ENCODE results near the gene FAM221A. TPM values are rescaled to one million over a fixed set of nuclear protein-coding genes. Genes with fewer than 3 reads are reported as not detected.
"Not testable (repeated sequence)": the region's sequence is repeated elsewhere in the genome, so short reads cannot be mapped to it uniquely, and the experiment has no call there.

FAM221A gene
- total RNA-seq, 3 donors from 2014 or later (not counting 1 experiment from before 2014, with no cell fraction given) = 5.7 to 7.4 (median 6.9) TPM

DNA sequence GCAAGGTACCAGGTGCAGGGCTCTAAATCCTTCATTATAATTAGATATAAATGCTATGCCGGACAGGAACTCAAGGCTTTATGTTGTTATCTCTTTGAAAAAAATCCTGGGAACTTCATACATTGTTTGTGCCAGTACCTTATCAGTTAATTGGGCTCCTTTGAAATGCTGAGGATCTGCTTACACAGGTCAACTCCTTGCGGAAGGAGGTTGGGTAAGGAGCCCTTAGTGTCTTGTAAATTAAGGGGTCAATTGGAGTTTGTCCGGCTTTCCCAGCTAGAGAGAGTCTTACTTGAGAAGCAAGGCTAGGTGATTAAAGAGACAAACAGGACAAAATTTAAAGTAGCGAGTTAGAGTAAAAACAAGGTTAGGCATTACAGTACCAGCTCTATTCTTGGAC is 44.1 kb downstream of the FAM221A start:
- H3K4me1 ChIP-seq (ENCODE audit: control insufficient read depth, insufficient read depth, low read length); DNase-seq; ATAC-seq; H3K4me3 ChIP-seq (ENCODE audit: low read length); H3K36me3 Mint-ChIP-seq; H3K36me3 ChIP-seq (ENCODE audit: control insufficient read depth, insufficient read depth, low read length); H3K4me1 Mint-ChIP-seq; intact Hi-C loops (cut with micrococcal nuclease); H3K9me3 Mint-ChIP-seq; H3K27ac ChIP-seq (ENCODE audit: low read length); H3K27ac Mint-ChIP-seq; H3K27me3 ChIP-seq (ENCODE audit: control insufficient read depth, insufficient read depth, low read length); H3K27me3 Mint-ChIP-seq (ENCODE audit: low read depth in 2 of 2); H3K4me3 Mint-ChIP-seq; H3K9me3 ChIP-seq (ENCODE audit: control insufficient read depth, insufficient read depth, low read length): not testable (repeated sequence)
- WGBS (ENCODE audit: insufficient coverage) = 81% methylated on average over 4 of the region's 4 CpGs

DNA sequence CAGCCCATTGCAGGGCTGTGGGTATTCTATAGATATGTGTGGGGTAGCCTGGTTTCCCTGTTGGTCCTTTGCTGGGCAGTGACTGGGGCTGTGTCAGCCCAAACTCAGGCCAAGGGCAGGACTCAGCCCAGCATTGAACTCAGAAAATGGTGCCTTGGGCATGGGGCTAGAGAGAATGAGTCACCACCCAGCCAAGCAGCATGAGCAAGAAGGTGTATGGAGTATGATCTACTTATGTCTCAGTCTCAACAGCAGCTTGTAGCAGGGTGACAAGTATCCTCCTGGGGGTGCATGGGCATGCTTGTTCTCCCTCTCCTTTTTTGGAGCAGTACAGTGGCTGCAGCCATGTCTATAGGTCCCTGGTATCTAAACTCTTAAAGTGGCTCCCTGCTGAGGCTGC is 62.1 kb downstream of the FAM221A start:
- intact Hi-C loops (cut with micrococcal nuclease) = no loop called here
- ATAC-seq (no peak), DNase-seq (no peak)
- no peak overlapping the region for H3K4me3 ChIP-seq (ENCODE audit: low read length)
- no peak overlapping the region for H3K27ac ChIP-seq (ENCODE audit: low read length)
- no peaks in the 10 kb centered on the region for H3K4me1 Mint-ChIP-seq
- TF ChIP-seq, protein P1, sequence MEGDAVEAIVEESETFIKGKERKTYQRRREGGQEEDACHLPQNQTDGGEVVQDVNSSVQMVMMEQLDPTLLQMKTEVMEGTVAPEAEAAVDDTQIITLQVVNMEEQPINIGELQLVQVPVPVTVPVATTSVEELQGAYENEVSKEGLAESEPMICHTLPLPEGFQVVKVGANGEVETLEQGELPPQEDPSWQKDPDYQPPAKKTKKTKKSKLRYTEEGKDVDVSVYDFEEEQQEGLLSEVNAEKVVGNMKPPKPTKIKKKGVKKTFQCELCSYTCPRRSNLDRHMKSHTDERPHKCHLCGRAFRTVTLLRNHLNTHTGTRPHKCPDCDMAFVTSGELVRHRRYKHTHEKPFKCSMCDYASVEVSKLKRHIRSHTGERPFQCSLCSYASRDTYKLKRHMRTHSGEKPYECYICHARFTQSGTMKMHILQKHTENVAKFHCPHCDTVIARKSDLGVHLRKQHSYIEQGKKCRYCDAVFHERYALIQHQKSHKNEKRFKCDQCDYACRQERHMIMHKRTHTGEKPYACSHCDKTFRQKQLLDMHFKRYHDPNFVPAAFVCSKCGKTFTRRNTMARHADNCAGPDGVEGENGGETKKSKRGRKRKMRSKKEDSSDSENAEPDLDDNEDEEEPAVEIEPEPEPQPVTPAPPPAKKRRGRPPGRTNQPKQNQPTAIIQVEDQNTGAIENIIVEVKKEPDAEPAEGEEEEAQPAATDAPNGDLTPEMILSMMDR (IDR thresholded peaks at IDR 0.05) = no peak
- peaks cover 12 to 17% of the 10 kb centered on the region in 2 donors for H3K9me3 Mint-ChIP-seq
- H3K4me3 Mint-ChIP-seq = no peak overlapping the region
- H3K27me3 ChIP-seq (ENCODE audit: control insufficient read depth, insufficient read depth, low read length) = no peaks in the 10 kb centered on the region
- H3K4me1 ChIP-seq (ENCODE audit: control insufficient read depth, insufficient read depth, low read length) = no peaks in the 10 kb centered on the region
- no peak overlapping the region for H3K27ac Mint-ChIP-seq
- peaks cover 0 to 2% of the 10 kb centered on the region in 2 donors for H3K27me3 Mint-ChIP-seq (ENCODE audit: low read depth in 2 of 2)
- peaks cover 25% of the 10 kb centered on the region for H3K36me3 Mint-ChIP-seq
- H3K9me3 ChIP-seq (ENCODE audit: control insufficient read depth, insufficient read depth, low read length) = peaks cover 15% of the 10 kb centered on the region
- no peaks in the 10 kb centered on the region for H3K36me3 ChIP-seq (ENCODE audit: control insufficient read depth, insufficient read depth, low read length)

DNA sequence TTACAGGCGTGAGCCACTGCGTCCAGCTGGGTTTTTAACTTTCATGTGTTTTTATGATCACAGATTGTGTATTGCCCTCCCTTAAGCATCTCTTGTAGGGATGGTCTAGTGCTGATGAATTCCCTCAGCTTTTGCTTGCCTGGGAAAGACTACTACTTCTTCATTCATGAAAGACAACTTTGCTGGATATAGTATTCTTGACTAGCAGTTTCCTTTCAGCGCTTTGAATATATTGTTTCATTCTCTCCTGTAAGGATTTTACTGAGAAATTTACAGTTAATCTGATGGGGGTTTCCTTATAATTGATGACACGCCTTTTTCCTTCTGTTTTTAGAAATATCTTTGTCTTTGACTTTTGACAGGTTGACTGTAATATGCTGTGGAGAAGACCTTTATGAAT is 63.2 kb downstream of the FAM221A start:
- no peaks in the 10 kb centered on the region for H3K4me1 ChIP-seq (ENCODE audit: control insufficient read depth, insufficient read depth, low read length)
- 88% methylated on average over 4 of the region's 4 CpGs for WGBS (ENCODE audit: insufficient coverage)
- H3K27ac ChIP-seq (ENCODE audit: low read length) = no peak overlapping the region
- no peak for DNase-seq
- Mint-ChIP-seq H3K4me3 (no peak overlapping the region), H3K27ac (no peak overlapping the region), H3K27me3 (ENCODE audit: low read depth in 2 of 2) (peaks cover 0 to 2% of the 10 kb centered on the region in 2 donors), H3K36me3 (peaks cover 25% of the 10 kb centered on the region), H3K9me3 (peaks cover 12 to 17% of the 10 kb centered on the region in 2 donors), H3K4me1 (no peaks in the 10 kb centered on the region)
- peaks cover 15% of the 10 kb centered on the region for H3K9me3 ChIP-seq (ENCODE audit: control insufficient read depth, insufficient read depth, low read length)
- no peaks in the 10 kb centered on the region for H3K36me3 ChIP-seq (ENCODE audit: control insufficient read depth, insufficient read depth, low read length)
- ATAC-seq = no peak
- H3K27me3 ChIP-seq (ENCODE audit: control insufficient read depth, insufficient read depth, low read length) = no peaks in the 10 kb centered on the region
- intact Hi-C loops (cut with micrococcal nuclease) = no loop called here
- TF ChIP-seq, protein P1 (IDR thresholded peaks at IDR 0.05) = no peak
- no peak overlapping the region for H3K4me3 ChIP-seq (ENCODE audit: low read length)

DNA sequence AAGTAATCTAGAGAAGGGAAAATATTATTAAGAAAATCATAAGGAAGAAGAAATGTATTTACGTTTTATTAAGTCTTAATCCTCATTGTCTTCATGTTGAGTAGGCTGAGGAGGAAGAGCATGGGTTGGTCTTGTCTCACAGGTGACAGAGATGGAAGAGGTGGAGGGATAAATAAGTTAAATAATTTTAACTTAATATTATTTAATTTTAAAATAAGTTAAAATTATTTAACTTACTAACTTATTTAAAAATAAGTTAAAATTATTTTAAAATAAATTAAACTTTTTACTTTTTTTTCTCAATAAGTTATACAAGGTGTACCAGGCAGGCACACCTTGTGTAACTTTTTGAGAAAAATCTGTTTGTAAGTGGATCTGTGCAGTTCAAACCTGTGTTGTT is 66.6 kb downstream of the FAM221A start:
- WGBS (ENCODE audit: insufficient coverage) = 88% methylated on average over 1 of the region's 1 CpG
- Histone ChIP-seq H3K4me3 (ENCODE audit: low read length) (no peak overlapping the region), H3K4me1 (ENCODE audit: control insufficient read depth, insufficient read depth, low read length) (no peaks in the 10 kb centered on the region), H3K27ac (ENCODE audit: low read length) (no peak overlapping the region), H3K36me3 (ENCODE audit: control insufficient read depth, insufficient read depth, low read length) (no peaks in the 10 kb centered on the region), H3K27me3 (ENCODE audit: control insufficient read depth, insufficient read depth, low read length) (no peaks in the 10 kb centered on the region), H3K9me3 (ENCODE audit: control insufficient read depth, insufficient read depth, low read length) (peaks cover 15% of the 10 kb centered on the region)
- intact Hi-C loops (cut with micrococcal nuclease) = no loop called here
- Mint-ChIP-seq H3K4me3 (no peak overlapping the region), H3K36me3 (peaks cover 25% of the 10 kb centered on the region), H3K4me1 (no peaks in the 10 kb centered on the region), H3K9me3 (peaks cover 12 to 17% of the 10 kb centered on the region in 2 donors), H3K27me3 (ENCODE audit: low read depth in 2 of 2) (peaks cover 0 to 2% of the 10 kb centered on the region in 2 donors), H3K27ac (no peak overlapping the region)
- ATAC-seq = no peak
- TF ChIP-seq, protein P1 (IDR thresholded peaks at IDR 0.05) = no peak
- no peak for DNase-seq

Measured in natural killer cell (primary cell).